HUES48 (cell line): ENCODE results near the gene CEP78.
A peak's percentile ranks its signal among the peaks of the same experiment; 100 is the strongest.

Experiments used
- H3K27ac ChIP-seq: one replicate; pipeline ENCODE4 v1.7.0; 2013; ENCODE audit warnings: low read depth, low read length, inconsistent platforms
- H3K27me3 ChIP-seq: 2 replicates; pipeline ENCODE4 v1.6.1; 2013; ENCODE audit warnings: mild to moderate bottlenecking, low read length; ENCODE audit not compliant: control insufficient read depth, insufficient read depth
- H3K36me3 ChIP-seq: 2 replicates; pipeline ENCODE4 v1.6.1; 2013; ENCODE audit warnings: low read length; ENCODE audit not compliant: control insufficient read depth, insufficient read depth
- H3K4me1 ChIP-seq: 2 replicates; pipeline ENCODE4 v1.6.1; 2013; ENCODE audit warnings: mild to moderate bottlenecking, low read length; ENCODE audit not compliant: control insufficient read depth, insufficient read depth
- H3K4me3 ChIP-seq: 2 replicates; pipeline ENCODE4 v1.5.1; 2013; ENCODE audit warnings: mild to moderate bottlenecking, low read depth, low read length
- H3K9ac ChIP-seq: 2 replicates; pipeline ENCODE4 v1.6.1; 2013; ENCODE audit warnings: mild to moderate bottlenecking, low read depth, low read length, moderate library complexity
- H3K9me3 ChIP-seq: 2 replicates; pipeline ENCODE4 v1.6.1; 2013; ENCODE audit warnings: low read length; ENCODE audit not compliant: control insufficient read depth, insufficient read depth

The CEP78 gene

GRCh38 chr9:78235256-78235761 lies 566 bp upstream of the CEP78 start:
- Histone ChIP-seq H3K36me3 (peaks cover 7% of the 10 kb centered on the region), H3K4me3 (peak overlapping the region; percentile 76), H3K27me3 (no peaks in the 10 kb centered on the region), H3K27ac (peak overlapping the region; percentile 92), H3K9me3 (no peaks in the 10 kb centered on the region), H3K9ac (peak overlapping the region; percentile 75), H3K4me1 (no peaks in the 10 kb centered on the region)

GRCh38 chr9:78236551-78236910 lies 656 bp downstream of the CEP78 start:
- Histone ChIP-seq H3K4me3 (peak overlapping the region; percentile 76), H3K36me3 (peaks cover 18% of the 10 kb centered on the region), H3K27me3 (no peaks in the 10 kb centered on the region), H3K4me1 (no peaks in the 10 kb centered on the region), H3K27ac (peak overlapping the region; percentile 92), H3K9me3 (no peaks in the 10 kb centered on the region), H3K9ac (peak overlapping the region; percentile 75; the same call in 1 of the 2 replicates)

- Histone ChIP-seq H3K9ac (no peak overlapping the region), H3K27ac (no peak overlapping the region), H3K4me3 (no peak overlapping the region), H3K4me1 (no peaks in the 10 kb centered on the region), H3K36me3 (peaks cover 36% of the 10 kb centered on the region), H3K9me3 (no peaks in the 10 kb centered on the region), H3K27me3 (no peaks in the 10 kb centered on the region)
Measured at GRCh38 chr9:78238046-78239038, 2.5 kb downstream of the CEP78 start.

GRCh38 chr9:78239506-78239905 lies 3.6 kb downstream of the CEP78 start:
- H3K27me3 ChIP-seq, result no peaks in the 10 kb centered on the region
- H3K9ac ChIP-seq, result no peak overlapping the region
- H3K27ac ChIP-seq, result no peak overlapping the region
- H3K36me3 ChIP-seq, result peaks cover 47% of the 10 kb centered on the region
- H3K4me1 ChIP-seq, result no peaks in the 10 kb centered on the region
- H3K4me3 ChIP-seq, result no peak overlapping the region
- H3K9me3 ChIP-seq, result no peaks in the 10 kb centered on the region

- no peak overlapping the region for H3K27ac ChIP-seq
- peaks cover 65% of the 10 kb centered on the region for H3K36me3 ChIP-seq
- no peak overlapping the region for H3K4me3 ChIP-seq
Measured at GRCh38 chr9:78242041-78242440, 6.2 kb downstream of the CEP78 start.

GRCh38 chr9:78243130-78243529 lies 7.3 kb downstream of the CEP78 start:
- Histone ChIP-seq H3K4me3 (no peak overlapping the region), H3K9me3 (no peaks in the 10 kb centered on the region), H3K27ac (no peak overlapping the region), H3K4me1 (no peaks in the 10 kb centered on the region), H3K36me3 (peaks cover 76% of the 10 kb centered on the region), H3K9ac (no peak overlapping the region), H3K27me3 (no peaks in the 10 kb centered on the region)

More at GRCh38 chr9:78242041-78242440, 6.2 kb downstream of the CEP78 start:
- Histone ChIP-seq H3K4me1 (no peaks in the 10 kb centered on the region), H3K9ac (no peak overlapping the region), H3K9me3 (no peaks in the 10 kb centered on the region), H3K27me3 (no peaks in the 10 kb centered on the region)

GRCh38 chr9:78245401-78245800 lies 9.5 kb downstream of the CEP78 start:
- Histone ChIP-seq H3K27me3 (no peaks in the 10 kb centered on the region), H3K9me3 (no peaks in the 10 kb centered on the region), H3K36me3 (peaks cover 89% of the 10 kb centered on the region), H3K27ac (no peak overlapping the region), H3K4me1 (no peaks in the 10 kb centered on the region), H3K9ac (no peak overlapping the region), H3K4me3 (no peak overlapping the region)

GRCh38 chr9:78248635-78249034 lies 12.8 kb downstream of the CEP78 start:
- H3K9ac ChIP-seq, result no peak overlapping the region
- H3K4me3 ChIP-seq, result no peak overlapping the region
- H3K36me3 ChIP-seq, result peaks cover 89% of the 10 kb centered on the region
- no peak overlapping the region for H3K27ac ChIP-seq
- H3K9me3 ChIP-seq, result no peaks in the 10 kb centered on the region
- H3K27me3 ChIP-seq, result no peaks in the 10 kb centered on the region
- no peaks in the 10 kb centered on the region for H3K4me1 ChIP-seq

- H3K9me3 ChIP-seq, result no peaks in the 10 kb centered on the region
- no peak overlapping the region for H3K4me3 ChIP-seq
- no peak overlapping the region for H3K9ac ChIP-seq
- H3K27ac ChIP-seq, result no peak overlapping the region
- no peaks in the 10 kb centered on the region for H3K4me1 ChIP-seq
- no peaks in the 10 kb centered on the region for H3K27me3 ChIP-seq
- peaks cover 87% of the 10 kb centered on the region for H3K36me3 ChIP-seq
Measured at GRCh38 chr9:78249542-78249941, 13.7 kb downstream of the CEP78 start.

- Histone ChIP-seq H3K9me3 (no peaks in the 10 kb centered on the region), H3K27me3 (no peaks in the 10 kb centered on the region), H3K4me1 (no peaks in the 10 kb centered on the region), H3K36me3 (peaks cover 85% of the 10 kb centered on the region), H3K27ac (no peak overlapping the region), H3K4me3 (no peak overlapping the region), H3K9ac (no peak overlapping the region)
Measured at GRCh38 chr9:78252616-78253015, 16.7 kb downstream of the CEP78 start.

- Histone ChIP-seq H3K27ac (no peak overlapping the region), H3K36me3 (peaks cover 85% of the 10 kb centered on the region), H3K9me3 (no peaks in the 10 kb centered on the region), H3K4me1 (no peaks in the 10 kb centered on the region), H3K27me3 (no peaks in the 10 kb centered on the region), H3K4me3 (no peak overlapping the region), H3K9ac (no peak overlapping the region)
Measured at GRCh38 chr9:78253285-78253684, 17.4 kb downstream of the CEP78 start.
